Renal cortex interstitium (tissue), 11 donors: Measurements from ENCODE around the gene TLX2. TPM values are rescaled to one million over a fixed set of nuclear protein-coding genes. Genes with fewer than 3 reads are reported as not detected.

Experiments used
- DNase-seq, 11 donors: peaks; one replicate each; pipeline ENCODE4 v3.0.0-alpha.2; 2013; ENCODE audit warnings: low read depth in 9 of 11, low spot score in 4 of 11; ENCODE audit errors: extremely low read depth in 1 of 11
- polyA plus RNA-seq, 3 donors: library from polyadenylated mRNA; unstranded; fragments of 120-200 nt; gene quantifications; one replicate each; pipeline ENCODE4 v1.2.1, GENCODE V29; 2013; ENCODE audit not compliant: insufficient read length in 3 of 3

Gene TLX2
- polyA plus RNA-seq, 3 donors, result 0.10 to 0.23 TPM; not detected in 1

DNA sequence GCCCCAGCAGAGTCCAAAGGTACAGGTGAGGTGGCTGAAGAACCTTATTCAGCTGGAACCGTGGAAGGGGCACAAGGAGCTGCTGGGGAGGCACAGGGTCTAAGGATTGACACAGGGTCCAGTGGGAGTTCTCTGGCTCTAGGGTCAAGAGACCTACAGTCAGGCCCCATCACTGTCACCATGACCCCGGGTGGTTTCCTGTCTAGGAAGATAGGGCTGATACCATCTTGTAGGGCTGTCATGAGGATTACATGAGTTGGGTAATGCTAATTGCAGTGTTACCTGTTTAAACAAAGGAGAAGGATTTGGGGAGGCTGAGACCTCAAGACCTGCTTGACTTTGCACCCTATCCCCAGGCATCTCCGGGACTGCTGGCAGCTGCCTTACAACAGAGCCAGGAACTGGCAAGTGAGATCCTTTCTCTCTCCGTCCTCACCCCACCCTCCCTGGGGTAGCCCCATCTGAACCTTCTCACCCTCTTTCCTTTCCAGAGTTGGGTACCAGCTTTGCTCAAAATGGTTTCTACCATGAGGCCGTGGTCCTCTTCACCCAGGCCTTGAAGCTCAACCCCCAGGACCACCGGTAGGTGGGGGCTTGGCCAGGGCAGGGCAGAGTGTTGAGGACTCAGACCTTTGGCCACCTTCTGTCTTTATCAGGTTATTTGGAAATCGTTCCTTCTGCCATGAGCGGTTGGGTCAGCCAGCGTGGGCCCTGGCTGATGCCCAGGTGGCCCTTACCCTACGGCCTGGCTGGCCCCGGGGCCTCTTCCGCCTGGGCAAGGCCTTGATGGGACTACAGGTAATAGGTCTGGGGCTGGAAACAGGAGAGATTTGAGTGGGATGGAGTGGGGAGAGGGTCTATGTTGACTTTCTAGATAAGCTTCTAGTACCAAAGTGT, 22.4 kb upstream of the TLX2 start:
- DNase-seq, result no peak

- no peak for DNase-seq
Observed at GRCh38 chr2:74493546-74493945, 20.7 kb upstream of the TLX2 start.

DNA sequence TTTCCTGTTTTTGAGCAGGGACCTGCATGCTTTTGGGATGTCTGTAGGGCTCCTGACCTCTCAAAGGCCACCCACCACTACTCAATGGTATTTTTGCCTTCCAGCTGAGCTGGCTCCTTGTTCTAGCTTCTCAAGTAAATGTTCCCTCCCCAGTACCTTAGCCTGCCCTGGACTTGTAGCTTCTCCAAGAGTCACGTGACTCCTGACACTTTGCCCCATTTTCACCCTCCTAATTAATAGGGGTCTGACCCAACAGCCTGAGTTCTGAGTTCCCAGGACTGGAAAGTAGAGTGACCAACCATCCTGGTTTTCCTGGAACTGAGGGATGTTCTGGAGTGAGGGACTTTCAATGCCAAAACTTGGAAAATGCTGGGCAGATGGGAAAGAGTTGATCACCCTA, 18.8 kb upstream of the TLX2 start:
- DNase-seq, result no peak

DNA sequence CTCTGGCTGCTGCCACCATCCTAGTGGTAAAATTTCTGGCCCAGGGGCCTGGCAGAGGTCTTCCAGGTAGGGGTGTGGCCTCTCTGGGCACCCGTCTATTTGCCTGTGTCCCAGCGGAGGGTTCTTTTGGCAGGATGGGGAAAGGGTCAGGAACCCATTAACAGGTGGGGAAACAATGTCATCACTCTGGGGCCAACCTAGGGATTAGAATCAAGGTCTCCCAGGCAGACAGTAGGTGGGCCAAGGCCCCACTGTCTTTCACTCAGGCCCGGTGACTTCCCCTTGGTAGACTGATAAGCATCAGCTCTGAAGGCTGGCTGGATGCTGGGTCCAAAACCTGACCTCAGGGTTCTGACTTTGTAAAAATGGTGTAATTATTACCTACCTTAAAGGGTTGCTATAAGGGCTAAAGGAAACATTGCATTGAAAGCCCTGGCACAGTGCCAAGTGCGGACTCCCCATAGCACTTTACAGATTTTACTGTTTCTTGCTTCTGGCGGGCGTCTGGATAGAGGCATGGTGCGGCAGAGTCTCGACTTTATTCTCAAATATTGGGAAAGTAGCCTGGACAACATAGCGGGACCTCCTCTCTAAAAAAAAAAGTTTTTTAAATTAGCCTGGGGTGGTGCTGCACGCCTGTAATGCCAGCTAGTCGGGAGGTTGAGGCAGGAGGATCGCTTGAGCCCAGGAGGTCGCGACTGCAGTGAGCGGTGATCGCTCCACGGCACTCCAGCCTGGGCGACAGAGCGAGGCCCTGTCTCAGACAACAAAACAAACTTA, 17.1 kb upstream of the TLX2 start:
- no peak for DNase-seq

GRCh38 chr2:74497777-74498499, 16.3 kb upstream of the TLX2 start:
- no peak for DNase-seq

DNA sequence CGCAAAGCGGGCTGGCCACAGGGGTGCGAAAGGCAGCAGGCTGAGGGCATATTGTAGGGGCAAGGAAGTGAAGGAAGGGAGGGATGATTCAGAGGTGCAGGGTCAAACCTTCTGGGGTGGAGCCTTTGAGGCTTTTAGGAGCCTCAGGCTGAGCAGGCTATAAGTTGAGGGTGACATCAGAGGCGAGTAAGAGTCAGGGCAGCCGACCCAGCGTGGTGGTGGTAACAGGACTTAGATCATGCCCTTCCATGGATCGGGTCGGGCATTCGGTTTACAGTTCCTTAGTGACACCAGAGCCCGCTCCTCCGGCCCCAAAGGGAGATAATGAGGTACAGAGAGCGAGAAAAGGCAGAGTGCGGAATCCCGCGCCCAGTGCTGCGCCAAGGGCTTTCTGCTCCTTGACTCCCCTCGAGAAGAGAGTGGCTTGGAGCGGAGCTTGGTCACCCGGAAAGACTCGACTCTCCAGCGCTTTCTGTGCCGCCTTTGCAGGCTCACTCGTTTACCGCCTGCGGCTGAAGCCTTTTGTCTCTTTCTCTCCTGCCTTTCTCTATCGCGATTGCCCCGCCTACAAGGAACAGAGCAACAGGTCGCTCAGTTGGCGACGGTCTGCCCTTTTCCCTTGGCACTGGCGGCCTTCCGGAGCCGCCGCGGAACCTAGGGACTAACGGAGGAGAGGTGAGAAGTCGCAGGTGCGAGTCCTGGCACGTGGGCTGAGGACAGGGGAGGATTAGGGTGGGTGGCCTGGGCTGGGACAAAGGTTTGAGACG, 15.6 kb upstream of the TLX2 start:
- DNase-seq, result no peak

DNA sequence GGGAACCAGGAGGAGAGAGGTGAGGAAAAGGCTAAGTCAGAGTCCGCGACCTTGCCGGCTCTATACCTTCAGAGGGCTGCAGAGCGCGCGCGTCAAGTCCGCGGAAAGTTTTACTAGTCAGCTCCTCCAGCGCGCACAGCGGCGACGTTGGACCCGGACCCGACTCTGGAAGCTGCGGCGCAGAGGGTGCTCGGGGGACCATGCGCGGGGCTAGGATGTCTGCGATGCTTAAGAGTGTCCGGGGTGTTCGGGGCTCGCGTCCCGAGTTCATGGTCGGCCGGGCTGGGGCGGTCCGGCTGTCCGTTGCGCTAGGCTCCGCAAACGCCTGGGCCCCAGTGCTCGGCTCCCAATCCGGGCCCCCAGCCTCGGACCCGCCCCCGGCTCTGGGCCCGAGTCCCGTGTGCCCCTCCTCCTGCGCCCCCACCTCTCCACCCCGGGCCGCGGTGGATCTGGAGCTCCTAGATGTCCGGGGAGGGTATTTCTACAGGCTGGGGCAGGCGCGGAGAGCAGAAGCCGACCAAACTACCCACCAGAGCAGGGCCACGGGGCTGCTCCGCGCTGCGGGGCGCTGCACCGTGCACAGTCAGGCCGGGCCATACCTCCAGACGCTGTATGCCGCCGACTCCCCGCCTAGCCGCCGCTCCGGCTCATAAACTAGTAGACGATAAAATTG, 14.8 kb upstream of the TLX2 start, which contains the start of gene LBX2:
Gene LBX2, minus strand, starts transcription at position 337 of the 673 bp plus-strand sequence. Its CDS starts 66 bp downstream, at position 271.
- no peak for DNase-seq

- DNase-seq, result no peak
Observed at GRCh38 chr2:74499940-74500577, 14.2 kb upstream of the TLX2 start.

GRCh38 chr2:74500578-74500946, 13.7 kb upstream of the TLX2 start:
- DNase-seq, result no peak

GRCh38 chr2:74501335-74502071, 12.7 kb upstream of the TLX2 start:
- DNase-seq, result no peak

- no peak for DNase-seq
Observed at GRCh38 chr2:74502147-74502719, 12.0 kb upstream of the TLX2 start.

DNA sequence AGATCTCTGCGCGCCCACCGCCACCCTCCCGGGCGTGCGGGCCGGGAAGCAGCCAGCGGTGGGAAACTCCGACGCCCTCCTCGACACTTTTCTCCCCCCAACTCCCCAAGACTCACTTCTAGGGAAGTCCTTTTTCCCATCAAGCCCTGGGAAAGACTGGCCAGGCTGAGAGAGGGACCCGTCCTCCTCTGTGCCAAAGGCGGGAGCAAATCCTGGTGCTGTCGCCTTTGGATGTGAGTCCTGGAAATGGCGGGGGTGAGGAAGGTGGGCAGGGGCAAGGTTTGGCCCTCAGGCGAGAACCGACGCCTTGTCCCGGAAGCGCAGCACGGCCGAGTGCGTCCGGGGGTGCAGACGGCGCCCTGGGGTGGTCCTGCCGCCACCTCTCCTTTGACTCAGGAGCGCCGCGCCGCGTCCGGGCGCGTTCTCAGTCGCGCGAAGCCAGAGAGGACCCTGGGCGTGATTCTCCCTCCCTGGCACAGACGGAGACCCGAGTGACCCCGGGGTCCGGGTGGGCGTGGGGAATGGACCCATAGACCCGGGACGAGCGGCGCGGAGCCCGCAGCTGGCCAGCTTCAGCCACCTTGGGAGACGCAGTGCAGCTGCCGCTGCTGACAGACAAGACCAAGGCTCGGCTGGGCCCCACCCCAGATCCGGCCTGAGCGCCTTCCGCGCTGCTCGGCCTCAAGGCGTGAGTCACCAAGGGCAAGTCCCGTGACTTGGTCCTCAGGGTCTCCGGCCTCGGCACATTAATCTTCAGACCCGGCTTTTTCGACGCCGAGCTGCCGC, 11.3 kb upstream of the TLX2 start:
- DNase-seq, result peak in 2 of 11 donors; percentile 71

- no peak for DNase-seq
Observed at GRCh38 chr2:74503506-74504475, 10.5 kb upstream of the TLX2 start.

DNA sequence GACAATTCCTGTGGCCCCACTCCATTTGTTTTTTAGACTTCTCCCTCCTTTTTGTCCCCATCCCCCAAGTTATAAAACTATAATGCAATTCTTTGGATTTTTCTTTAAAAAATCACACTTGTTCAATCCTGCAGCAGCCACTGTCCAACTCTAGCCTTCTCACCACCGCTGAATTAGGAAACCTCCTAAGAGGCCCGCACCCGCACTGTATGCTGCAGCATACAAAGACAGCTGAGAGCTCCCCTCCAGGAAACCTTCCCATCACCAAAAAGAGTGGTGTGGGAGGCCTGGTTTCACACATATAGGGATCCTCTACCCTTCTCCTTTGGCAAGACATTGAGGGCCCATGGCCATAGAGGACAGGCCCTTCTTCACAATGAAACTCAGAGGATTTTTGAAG, 9.7 kb upstream of the TLX2 start:
- DNase-seq, result no peak
